ENCODE measurements around the gene BCL2L12. TPM values are rescaled to one million over a fixed set of nuclear protein-coding genes. Genes with fewer than 3 reads are reported as not detected.

The BCL2L12 gene
- total RNA-seq, 1 donor, result 4.7 TPM

DNA sequence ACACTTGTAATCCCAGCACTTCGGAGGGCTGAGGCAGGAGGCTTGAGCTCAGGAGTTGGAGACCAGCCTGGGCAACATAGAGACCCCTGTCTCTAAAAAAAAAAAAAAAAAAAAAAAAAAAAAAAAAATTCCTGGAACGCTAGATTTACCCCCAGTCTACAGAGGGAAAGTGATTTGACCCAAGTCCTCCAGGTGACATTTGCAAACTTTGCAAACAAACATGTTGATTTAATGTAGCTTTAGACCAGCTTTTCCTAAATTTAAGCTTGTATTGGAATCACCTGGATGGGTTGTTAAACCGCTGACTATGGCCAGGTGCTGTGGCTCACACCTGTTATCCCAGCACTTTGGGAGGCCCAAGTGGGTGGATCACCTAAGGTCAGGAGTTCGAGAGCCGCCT, 33.6 kb downstream of the BCL2L12 start:
- no peak for DNase-seq (ENCODE audit: low read depth)
- H3K4me3 ChIP-seq (ENCODE audit: low read depth, low read length), result no peak overlapping the region
- TF ChIP-seq, protein P1, sequence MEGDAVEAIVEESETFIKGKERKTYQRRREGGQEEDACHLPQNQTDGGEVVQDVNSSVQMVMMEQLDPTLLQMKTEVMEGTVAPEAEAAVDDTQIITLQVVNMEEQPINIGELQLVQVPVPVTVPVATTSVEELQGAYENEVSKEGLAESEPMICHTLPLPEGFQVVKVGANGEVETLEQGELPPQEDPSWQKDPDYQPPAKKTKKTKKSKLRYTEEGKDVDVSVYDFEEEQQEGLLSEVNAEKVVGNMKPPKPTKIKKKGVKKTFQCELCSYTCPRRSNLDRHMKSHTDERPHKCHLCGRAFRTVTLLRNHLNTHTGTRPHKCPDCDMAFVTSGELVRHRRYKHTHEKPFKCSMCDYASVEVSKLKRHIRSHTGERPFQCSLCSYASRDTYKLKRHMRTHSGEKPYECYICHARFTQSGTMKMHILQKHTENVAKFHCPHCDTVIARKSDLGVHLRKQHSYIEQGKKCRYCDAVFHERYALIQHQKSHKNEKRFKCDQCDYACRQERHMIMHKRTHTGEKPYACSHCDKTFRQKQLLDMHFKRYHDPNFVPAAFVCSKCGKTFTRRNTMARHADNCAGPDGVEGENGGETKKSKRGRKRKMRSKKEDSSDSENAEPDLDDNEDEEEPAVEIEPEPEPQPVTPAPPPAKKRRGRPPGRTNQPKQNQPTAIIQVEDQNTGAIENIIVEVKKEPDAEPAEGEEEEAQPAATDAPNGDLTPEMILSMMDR (IDR thresholded peaks at IDR 0.05; ENCODE audit: insufficient read depth, low read depth, low read length), result no peak

DNA sequence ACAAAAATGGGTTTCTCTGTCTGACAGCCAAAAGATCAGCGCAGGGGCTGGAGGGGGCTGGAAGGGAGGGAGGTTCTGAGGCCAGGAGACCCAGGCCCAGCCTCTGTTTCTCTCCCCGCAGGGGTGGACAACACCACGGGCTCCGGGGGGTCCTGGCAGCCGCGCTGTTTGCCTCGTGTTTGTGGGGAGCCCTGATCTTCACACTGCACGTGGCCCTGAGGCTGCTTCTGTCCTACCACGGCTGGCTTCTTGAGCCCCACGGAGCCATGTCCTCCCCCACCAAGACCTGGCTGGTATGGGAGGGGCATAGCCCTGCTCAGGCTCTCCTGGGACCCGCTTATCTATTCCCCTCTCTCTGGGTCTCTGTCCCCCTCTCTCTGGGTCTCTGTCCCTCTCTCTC, 34.8 kb downstream of the BCL2L12 start:
- H3K4me3 ChIP-seq (ENCODE audit: low read depth, low read length), result no peak overlapping the region
- DNase-seq (ENCODE audit: low read depth), result no peak
- TF ChIP-seq, protein P1 (IDR thresholded peaks at IDR 0.05; ENCODE audit: insufficient read depth, low read depth, low read length), result no peak

DNA sequence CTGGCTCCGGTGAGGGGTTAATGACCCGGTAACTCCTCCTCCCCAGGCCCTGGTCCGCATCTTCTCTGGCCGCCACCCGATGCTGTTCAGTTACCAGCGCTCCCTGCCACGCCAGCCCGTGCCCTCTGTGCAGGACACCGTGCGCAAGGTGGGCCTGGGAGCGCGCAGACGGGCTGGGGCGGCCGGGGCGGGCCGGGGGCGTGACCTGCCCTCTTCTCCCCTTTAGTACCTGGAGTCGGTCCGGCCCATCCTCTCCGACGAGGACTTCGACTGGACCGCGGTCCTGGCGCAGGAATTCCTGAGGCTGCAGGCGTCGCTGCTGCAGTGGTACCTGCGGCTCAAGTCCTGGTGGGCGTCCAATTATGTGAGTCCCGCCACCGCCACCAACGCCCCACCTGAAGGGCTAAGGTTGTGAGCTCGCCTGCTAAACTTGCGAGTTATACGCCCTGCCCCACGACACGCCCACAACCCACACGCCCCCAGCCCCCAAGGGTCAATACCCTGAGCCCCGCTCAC, 35.6 kb downstream of the BCL2L12 start:
- no peak overlapping the region for H3K4me3 ChIP-seq (ENCODE audit: low read depth, low read length)
- TF ChIP-seq, protein P1 (IDR thresholded peaks at IDR 0.05; ENCODE audit: insufficient read depth, low read depth, low read length), result no peak
- no peak for DNase-seq (ENCODE audit: low read depth)

DNA sequence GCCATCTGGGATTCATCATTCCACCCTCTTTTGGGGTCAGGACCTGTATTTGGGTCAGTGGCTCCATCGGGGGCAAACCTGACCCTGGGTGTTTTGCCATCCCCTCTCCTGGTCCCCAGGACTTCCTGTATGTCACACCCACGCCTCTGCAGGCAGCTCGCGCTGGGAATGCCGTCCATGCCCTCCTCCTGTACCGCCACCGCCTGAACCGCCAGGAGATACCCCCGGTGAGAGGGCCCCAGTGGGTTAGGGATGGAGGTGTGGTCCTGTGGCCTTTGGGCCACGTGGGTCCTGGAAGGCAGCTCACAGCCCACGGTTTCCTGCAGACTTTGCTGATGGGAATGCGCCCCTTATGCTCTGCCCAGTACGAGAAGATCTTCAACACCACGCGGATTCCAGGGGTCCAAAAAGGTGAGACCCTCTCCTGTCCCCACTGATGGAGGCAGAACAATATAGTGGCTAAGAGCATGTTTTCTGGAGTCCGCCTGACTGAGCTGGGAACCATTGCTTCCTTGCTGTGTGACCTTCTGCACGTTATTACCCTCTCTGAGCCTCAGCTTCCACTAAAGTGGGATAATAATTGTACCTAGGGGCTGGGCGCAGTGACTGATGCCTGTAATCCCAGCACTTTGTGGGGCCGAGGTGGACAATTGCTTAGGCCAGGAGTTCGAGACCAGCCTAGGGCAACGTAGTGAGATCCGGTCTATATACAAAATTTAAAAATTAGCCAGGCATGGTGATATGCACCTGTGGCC, 39.3 kb downstream of the BCL2L12 start:
- H3K4me3 ChIP-seq (ENCODE audit: low read depth, low read length), result no peak overlapping the region
- DNase-seq (ENCODE audit: low read depth), result no peak
- TF ChIP-seq, protein P1 (IDR thresholded peaks at IDR 0.05; ENCODE audit: insufficient read depth, low read depth, low read length), result no peak

DNA sequence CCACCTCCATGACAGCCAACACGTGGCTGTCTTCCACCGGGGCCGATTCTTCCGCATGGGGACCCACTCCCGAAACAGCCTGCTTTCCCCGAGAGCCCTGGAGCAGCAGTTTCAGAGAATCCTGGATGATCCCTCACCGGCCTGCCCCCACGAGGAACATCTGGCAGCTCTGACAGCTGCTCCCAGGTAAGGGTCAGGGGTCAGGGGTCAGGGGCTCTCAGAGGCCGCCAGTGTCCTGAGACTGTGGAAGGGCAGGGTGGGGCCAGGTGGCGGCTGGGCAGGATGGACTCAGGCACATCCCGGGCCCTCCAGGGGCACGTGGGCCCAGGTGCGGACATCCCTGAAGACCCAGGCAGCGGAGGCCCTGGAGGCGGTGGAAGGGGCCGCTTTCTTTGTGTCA, 40.2 kb downstream of the BCL2L12 start:
- H3K4me3 ChIP-seq (ENCODE audit: low read depth, low read length), result no peak overlapping the region
- TF ChIP-seq, protein P1 (IDR thresholded peaks at IDR 0.05; ENCODE audit: insufficient read depth, low read depth, low read length), result no peak
- no peak for DNase-seq (ENCODE audit: low read depth)

DNA sequence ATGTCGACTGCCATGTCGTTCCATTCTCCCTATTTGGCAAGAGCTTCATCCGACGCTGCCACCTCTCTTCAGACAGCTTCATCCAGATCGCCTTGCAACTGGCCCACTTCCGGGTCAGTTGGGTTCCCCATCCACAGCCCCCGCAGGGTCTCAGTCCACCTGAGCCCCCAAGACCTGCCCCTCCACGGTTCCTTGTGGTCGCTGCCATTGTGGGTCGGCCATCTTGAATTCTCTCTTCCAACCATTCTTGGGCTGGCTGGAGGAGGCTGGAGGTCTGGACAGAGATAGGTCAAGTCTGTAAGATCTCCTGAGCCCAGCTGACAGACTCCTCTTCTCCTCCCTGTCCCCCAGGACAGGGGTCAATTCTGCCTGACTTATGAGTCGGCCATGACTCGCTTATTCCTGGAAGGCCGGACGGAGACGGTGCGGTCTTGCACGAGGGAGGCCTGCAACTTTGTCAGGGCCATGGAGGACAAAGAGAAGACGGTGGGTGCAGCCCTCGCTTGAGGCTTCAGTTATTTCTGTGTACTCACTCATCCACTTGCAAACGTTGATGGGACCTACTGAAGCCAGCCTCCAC, 44.7 kb downstream of the BCL2L12 start:
- DNase-seq (ENCODE audit: low read depth), result peak; percentile 31
- TF ChIP-seq, protein P1 (IDR thresholded peaks at IDR 0.05; ENCODE audit: insufficient read depth, low read depth, low read length), result no peak
- no peak overlapping the region for H3K4me3 ChIP-seq (ENCODE audit: low read depth, low read length)
